Psoas muscle (tissue), 8 donors: ENCODE data around the gene RCOR1. TPM values are rescaled to one million over a fixed set of nuclear protein-coding genes. Genes with fewer than 3 reads are reported as not detected.
A peak's percentile ranks its signal among the peaks of the same experiment; 100 is the strongest.

Source experiments
- ATAC-seq, 4 donors: fragments of 200-7000 bp; cut with Tn5 transposase; one replicate each; pipeline ENCODE4 v1.9.1; 2020; ENCODE audit warnings: moderate library complexity in 3 of 4, mild to moderate bottlenecking in 2 of 4
- DNase-seq, 2 donors: peaks; one replicate each; pipeline ENCODE4 v3.0.0-alpha.2; 2020
- H3K27ac ChIP-seq: fragments of 200-600 bp; one replicate; pipeline ENCODE4 v1.8.0; 2022
- H3K27me3 ChIP-seq, 3 donors: fragments of 200-600 bp in 1 of 3; one replicate each; pipeline versions ENCODE4 v1.6.1 to v1.8.0; 2013 to 2022; ENCODE audit warnings: low read length in 2 of 3, mild to moderate bottlenecking in 2 of 3, moderate library complexity in 1 of 3; ENCODE audit not compliant: insufficient read depth in 3 of 3
- H3K36me3 ChIP-seq, 2 donors: fragments of 200-600 bp in 1 of 2; one replicate each; pipeline versions ENCODE4 v1.6.1 to v1.8.0; 2013 to 2022; ENCODE audit warnings: low read depth in 1 of 2, mild to moderate bottlenecking in 1 of 2, moderate library complexity in 1 of 2; ENCODE audit not compliant: insufficient read depth in 1 of 2
- H3K4me1 ChIP-seq: fragments of 200-600 bp; one replicate; pipeline ENCODE4 v1.8.0; 2022
- H3K4me3 ChIP-seq: fragments of 200-600 bp; one replicate; pipeline ENCODE4 v1.8.0; 2022; ENCODE audit warnings: mild to moderate bottlenecking
- H3K9me3 ChIP-seq: fragments of 200-600 bp; one replicate; pipeline ENCODE4 v1.8.0; 2022
- CTCF ChIP-seq: fragments of 200-600 bp; IDR thresholded peaks from one replicate; pipeline ENCODE4 v1.8.0; 2022; ENCODE audit warnings: antibody characterized with exemption
- WGBS, 3 donors: extraction: QIAGEN DNeasy Blood & Tissue Kit; methylation state at CpG; one replicate each; pipeline versions ENCODE4 v1.1.6 to v1.1.7; 2013; 5-methylcytosine and 5-hydroxymethylcytosine counted together
- intact Hi-C, 2 donors: fragments of 100-400 bp; cut with DNase I; formaldehyde crosslinking; loops; one replicate each; pipeline versions ENCODE4 v1.11.0 to v1.14.2; 2022
- polyA plus RNA-seq, 3 donors: library from polyadenylated mRNA; stranded (reverse); fragments of 200-250 nt; gene quantifications; one replicate each; pipeline ENCODE4 v1.2.3, GENCODE V29; 2013
- total RNA-seq, 4 donors: library from RNA; stranded (reverse); fragmentation: NEBNext Ultra II Directional in 2 of 4; extraction: Animal tissue kit (Norgen Biotek cat#: 25700) in 2 of 4; gene quantifications; one replicate each; pipeline versions ENCODE4 v1.2.1 to v1.2.4, GENCODE V29; 2021 to 2023
- donor health status: healthy with polysubstance abuse.
- donor health status: DM: no; HTN: no; CAD: no; lungs with moderate emphysema.
- donor health status: Bipolar disorder and iron deficiency.
- donor health status: healthy.
- donor health status: DM: yes; HTN: yes; CAD: no.
- donor health status: DM: no; HTN: no; CAD: no.
- donor health status: DM: no; HTN: no; CAD: no.
- donor health status: DM: yes; HTN: yes; CAD: no.

RCOR1 gene
- total and polyA plus RNA-seq, 7 donors: 6.0 to 17.7 (median 14.3) TPM

GRCh38 chr14:102629011-102629444, 36.6 kb downstream of the RCOR1 start:
- ATAC-seq: no peak
- no peak for TF ChIP-seq CTCF
- intact Hi-C loops: no loop called here
- Histone ChIP-seq H3K36me3 (no peaks in the 10 kb centered on the region), H3K27ac (no peak overlapping the region), H3K4me1 (peaks cover 20% of the 10 kb centered on the region), H3K4me3 (no peak overlapping the region), H3K9me3 (no peaks in the 10 kb centered on the region), H3K27me3 (no peaks in the 10 kb centered on the region)
- DNase-seq: no peak
- 63 to 68% (median 64%) methylated on average over 8 of the region's 8 CpGs for WGBS, 3 donors

- H3K27ac ChIP-seq: no peak overlapping the region
- H3K27me3 ChIP-seq: no peaks in the 10 kb centered on the region
- H3K4me3 ChIP-seq: no peak overlapping the region
- ATAC-seq (peak in 3 of 4 donors; percentile 38 to 67 (median 53)), DNase-seq (no peak)
- H3K9me3 ChIP-seq: no peaks in the 10 kb centered on the region
- intact Hi-C loops: no loop called here
- H3K4me1 ChIP-seq: peaks cover 20% of the 10 kb centered on the region
- no peak for TF ChIP-seq CTCF
- H3K36me3 ChIP-seq: no peaks in the 10 kb centered on the region
- WGBS, 3 donors: 42 to 68% (median 53%) methylated on average over 3 of the region's 3 CpGs
Observed at GRCh38 chr14:102629808-102630350, 37.4 kb downstream of the RCOR1 start.

GRCh38 chr14:102630405-102630804, 38.0 kb downstream of the RCOR1 start:
- Histone ChIP-seq H3K36me3 (no peaks in the 10 kb centered on the region), H3K4me1 (peaks cover 20% of the 10 kb centered on the region), H3K9me3 (no peaks in the 10 kb centered on the region), H3K27me3 (no peaks in the 10 kb centered on the region), H3K27ac (no peak overlapping the region), H3K4me3 (no peak overlapping the region)
- ATAC-seq (no peak), DNase-seq (no peak)
- TF ChIP-seq CTCF: no peak
- 53 to 74% (median 58%) methylated on average over 5 of the region's 5 CpGs for WGBS, 3 donors
- intact Hi-C loops: no loop called here

GRCh38 chr14:102630881-102631280, 38.4 kb downstream of the RCOR1 start:
- Histone ChIP-seq H3K27ac (no peak overlapping the region), H3K9me3 (no peaks in the 10 kb centered on the region), H3K4me3 (no peak overlapping the region), H3K27me3 (no peaks in the 10 kb centered on the region), H3K36me3 (no peaks in the 10 kb centered on the region), H3K4me1 (peaks cover 20% of the 10 kb centered on the region)
- WGBS, 3 donors: 78 to 83% (median 80%) methylated on average over 8 of the region's 8 CpGs
- no peak for DNase-seq
- no peak for ATAC-seq
- TF ChIP-seq CTCF: no peak
- intact Hi-C loops: no loop called here
